ENCODE measurements around the gene HOXA4.
A peak's percentile ranks its signal among the peaks of the same experiment; 100 is the strongest.

Gene HOXA4

DNA sequence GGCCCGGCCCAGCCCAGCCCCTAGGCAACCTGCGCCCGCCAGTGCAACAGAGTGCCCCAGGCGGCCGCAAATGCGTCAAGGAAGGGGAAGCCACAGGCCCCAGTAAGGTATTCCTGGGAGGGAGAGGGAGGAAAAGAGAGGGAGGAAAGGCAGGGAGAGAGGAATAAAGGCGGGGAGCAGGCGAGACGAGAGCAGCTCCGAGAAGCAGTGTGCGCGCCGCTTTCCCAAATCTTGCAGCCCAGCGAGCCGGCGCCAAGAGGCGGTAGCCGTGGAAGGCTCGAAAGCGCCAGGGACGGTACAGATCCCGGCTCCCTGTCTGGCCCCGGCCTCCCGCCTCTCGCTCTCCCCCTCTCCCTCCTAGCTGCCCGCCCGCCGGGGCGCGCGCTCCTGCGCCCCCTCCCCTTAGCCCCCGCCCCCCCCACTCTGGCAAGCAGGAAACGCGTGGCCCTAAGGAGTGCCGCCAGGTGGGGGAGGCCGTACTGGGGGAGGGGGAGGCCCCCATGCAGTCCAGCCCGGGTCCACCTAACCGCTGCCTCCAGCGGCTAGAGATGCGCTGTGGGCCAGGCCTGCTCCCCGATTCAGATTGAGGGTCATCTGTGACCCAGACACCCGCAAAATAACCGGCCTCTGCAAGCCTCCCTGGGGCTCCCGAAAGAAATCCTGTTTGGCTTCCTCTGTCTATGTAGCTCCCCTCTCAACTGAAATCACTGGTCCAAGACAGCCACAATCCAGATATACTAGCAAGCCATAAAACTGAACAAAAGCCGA, 39.3 kb upstream of the HOXA4 start:
- DNase-seq, result no peak

- no peak for DNase-seq
Measured at GRCh38 chr7:27168265-27168947, 37.8 kb upstream of the HOXA4 start.

DNA sequence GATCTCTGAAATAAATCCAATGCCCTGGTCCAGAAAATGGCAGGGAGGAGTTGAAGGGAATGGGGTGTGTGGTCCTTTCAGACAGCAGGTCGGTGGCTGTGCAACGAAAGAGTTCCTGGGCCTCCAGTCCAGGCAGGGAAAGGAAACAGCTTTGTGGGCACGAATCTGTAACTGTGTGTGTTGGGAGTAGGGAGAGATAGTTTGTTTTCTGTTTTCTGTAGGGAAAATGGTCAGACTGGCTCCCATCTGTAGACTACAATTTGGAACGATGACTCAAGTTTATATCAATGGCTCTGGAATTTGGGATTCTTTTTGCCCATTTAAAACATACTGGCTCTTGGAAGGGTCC, 37.3 kb upstream of the HOXA4 start:
- DNase-seq, result no peak

GRCh38 chr7:27166531-27167505, 36.3 kb upstream of the HOXA4 start:
- no peak for DNase-seq

DNA sequence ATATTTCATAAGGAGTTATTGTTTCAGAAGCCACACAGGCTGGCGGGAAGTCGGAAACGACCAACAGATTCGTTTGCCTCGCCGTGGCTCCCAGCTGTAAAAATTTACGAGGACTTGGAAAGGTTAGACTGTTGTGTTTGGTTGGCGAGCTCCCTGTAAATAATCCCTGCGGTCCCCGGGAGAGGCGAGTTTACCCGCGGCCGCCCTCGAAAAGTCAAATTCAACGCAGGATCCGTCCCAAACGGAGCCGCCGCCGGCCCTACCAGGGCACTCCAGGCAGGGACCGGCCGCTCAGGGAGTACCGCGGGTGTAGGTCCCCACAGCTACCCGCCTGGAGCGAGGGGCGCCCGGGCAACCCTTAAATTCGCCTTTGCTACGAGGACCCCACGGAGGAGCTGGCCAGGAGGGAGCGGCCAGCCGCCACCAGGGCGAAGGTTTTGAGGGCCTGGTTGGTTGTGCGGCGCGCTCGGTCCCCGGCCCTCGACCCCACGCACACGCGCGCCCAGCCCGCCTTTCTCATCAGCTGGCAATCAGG, 35.5 kb upstream of the HOXA4 start:
- no peak for DNase-seq

DNA sequence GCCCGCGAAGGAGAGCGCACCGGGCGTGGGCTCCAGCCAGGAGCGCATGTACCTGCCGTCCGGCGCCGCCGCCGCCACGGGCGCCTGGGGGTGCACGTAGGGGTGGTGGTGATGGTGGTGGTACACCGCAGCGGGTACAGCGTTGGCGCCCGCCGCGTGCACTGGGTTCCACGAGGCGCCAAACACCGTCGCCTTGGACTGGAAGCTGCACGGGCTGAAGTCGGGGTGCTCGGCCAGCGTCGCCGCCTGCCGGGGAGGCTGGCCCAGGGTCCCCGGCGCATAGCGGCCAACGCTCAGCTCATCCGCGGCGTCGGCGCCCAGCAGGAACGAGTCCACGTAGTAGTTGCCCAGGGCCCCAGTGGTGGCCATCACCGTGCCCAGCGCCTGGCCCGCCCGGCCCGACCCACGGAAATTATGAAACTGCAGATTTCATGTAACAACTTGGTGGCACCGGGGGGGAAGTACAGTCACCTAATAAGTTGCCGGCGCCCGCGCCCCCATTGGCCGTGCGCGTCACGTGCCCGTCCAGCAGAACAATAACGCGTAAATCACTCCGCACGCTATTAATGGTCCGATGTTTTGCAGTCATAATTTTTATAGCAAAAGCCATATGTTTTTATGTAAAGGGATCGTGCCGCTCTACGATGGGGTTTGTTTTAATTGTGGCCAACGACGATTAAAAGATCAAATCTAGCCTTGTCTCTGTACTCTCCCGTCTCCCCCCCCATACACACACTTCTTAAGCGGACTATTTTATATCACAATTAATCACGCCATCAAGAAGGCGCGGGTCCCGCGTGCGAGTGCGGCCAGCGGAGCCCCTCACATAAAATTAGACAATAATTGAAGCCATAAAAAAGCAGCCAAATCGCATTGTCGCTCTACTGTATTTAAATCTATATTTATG, 34.8 kb upstream of the HOXA4 start, which contains the start of gene HOXA9:
HOXA9 (minus strand) TSS at position 449 of the 907 bp plus-strand sequence; CDS start at position 369, 80 bp downstream.
- no peak for DNase-seq

DNA sequence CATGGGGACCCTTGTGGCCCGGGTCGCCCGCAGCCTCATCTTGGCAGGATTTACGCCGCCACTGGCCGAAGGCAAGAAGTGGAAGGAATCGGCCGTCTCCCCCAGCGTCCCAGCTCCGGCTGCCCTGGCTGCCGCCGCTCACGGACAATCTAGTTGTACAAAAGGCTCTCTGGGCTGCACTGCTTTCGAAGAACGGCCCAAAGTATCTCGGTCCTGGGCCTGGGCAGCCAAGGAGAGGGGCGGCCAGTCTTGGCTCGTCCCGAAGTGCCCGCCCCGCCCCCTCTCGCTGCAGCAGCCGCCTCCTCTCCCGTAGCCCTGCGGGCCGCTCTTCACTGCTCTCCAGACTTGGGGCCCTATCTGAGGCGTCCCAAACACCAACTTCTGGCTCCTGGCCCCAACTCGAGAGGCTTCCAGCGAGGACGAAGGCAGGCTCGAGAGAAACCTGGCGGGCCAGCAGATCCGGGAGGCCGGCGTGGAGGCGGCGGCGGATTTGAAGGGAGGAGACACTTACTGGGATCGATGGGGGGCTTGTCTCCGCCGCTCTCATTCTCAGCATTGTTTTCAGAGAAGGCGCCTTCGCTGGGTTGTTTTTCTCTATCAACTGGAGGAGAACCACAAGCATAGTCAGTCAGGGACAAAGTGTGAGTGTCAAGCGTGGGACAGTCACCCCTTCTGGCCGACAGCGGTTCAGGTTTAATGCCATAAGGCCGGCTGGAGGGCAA, 34.0 kb upstream of the HOXA4 start:
- no peak for DNase-seq

- DNase-seq, result no peak
Measured at GRCh38 chr7:27164045-27164366, 33.4 kb upstream of the HOXA4 start.

DNA sequence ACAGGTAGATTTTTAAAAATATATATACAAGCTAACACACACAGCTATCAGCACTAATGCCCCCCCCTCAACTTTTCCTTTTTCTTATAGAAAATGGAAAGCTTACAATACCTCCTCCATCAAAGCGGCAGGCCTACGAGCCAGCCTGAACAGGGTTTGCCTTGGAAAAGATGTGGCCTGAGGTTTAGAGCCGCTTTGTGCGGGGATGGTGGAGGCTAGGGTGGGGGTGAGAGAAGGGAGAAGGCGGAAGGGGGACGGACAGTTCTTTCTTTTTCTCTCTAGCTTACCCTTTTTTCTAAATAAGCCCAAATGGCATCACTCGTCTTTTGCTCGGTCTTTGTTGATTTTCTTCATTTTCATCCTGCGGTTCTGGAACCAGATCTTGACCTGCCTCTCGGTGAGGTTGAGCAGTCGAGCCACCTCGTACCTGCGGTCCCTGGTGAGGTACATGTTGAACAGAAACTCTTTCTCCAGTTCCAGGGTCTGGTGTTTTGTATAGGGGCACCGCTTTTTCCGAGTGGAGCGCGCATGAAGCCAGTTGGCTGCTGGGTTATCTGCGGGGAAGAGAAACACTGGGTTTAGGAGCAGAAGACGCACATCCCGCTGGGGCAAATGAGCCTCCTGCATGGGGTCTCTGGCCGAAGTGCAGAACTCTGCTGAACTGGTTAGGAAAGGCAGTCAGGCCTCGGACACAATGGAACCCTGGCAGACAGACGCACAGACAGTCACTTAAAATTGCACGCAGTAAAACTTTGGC, 32.9 kb upstream of the HOXA4 start:
- DNase-seq, result no peak

- DNase-seq, result no peak
Measured at GRCh38 chr7:27162561-27163287, 32.2 kb upstream of the HOXA4 start.

- no peak for DNase-seq
Measured at GRCh38 chr7:27161721-27162560, 31.4 kb upstream of the HOXA4 start.

DNA sequence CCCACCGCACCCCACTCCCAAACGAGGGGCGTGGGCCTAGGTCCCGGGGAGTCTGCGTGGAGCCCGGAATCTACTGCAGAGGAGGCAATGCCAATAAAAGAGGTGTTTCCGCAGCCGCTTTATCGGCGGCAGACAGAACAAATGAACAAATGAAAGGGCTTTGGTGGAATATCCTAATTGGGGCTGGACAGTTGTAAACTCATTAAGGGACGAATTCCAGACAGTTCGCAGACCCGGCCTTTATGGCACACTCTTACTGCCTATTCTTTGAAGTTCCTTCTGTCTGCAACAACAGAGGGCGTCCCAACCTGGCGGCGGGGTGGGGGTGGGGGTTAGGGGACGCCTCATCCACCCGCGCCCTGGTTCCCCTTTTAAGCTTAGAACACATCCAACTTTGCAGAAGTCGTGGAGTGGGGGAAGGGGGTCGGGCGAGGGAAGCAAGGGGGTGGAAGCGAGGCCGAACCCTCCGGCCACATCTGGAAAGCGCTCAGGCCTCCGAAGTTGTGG, 30.7 kb upstream of the HOXA4 start:
- DNase-seq, result peak in 1 of 58 donors; percentile 18

DNA sequence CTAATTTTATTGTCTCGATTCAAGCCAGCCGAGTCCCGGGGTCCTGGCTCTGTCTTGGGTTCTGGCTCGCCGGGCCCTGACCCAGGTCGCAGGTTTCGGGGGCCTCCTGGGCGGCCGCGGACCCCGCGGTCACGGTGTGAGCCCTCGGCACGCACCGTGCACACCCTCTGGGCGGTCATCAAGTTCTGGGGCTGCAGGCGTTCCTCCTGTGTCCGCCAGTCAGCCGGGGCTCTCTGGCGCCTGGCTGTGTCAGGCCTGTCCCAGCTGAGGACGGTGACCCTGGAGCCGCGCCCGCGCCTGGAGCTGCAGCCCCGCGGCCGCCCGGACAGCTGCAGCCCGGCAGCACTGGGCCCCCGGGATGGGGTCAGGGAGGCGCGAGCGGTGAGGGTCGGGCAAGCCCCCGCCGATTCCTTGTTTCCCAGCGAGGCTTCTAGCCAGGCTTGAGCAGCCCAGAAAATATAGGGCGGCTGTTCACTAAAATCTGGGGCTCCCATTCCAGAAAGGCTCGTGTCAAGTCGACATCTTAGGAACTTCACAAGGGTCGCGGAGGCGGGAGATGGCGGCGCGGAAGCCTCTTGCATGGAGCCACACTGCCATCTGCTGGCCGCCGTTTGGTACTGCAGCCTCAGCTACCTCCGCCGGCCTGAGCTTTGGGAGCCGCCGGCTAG, 30.1 kb upstream of the HOXA4 start:
- peak in 57 of 58 donors; percentile 11 to 89 (median 60) for DNase-seq

DNA sequence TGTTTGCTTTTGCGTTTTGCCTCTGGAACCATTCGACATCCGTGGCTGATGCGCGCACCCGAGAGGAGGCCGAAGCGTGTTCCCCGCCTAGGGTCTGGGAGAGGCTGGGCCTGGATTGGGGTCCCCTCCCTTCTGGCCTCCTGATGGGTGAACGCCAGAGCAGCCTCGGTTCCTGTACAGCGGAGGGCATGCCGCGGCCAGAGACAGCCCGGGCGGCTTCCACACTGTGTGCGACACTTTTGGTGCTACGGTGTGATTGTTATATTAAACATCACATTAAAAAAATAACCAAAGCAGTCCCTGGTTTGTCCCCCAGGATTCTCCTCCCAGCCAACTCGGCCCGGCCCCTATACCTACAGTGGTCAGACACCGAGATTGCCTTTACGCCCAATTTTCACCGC, 29.6 kb upstream of the HOXA4 start:
- no peak for DNase-seq

DNA sequence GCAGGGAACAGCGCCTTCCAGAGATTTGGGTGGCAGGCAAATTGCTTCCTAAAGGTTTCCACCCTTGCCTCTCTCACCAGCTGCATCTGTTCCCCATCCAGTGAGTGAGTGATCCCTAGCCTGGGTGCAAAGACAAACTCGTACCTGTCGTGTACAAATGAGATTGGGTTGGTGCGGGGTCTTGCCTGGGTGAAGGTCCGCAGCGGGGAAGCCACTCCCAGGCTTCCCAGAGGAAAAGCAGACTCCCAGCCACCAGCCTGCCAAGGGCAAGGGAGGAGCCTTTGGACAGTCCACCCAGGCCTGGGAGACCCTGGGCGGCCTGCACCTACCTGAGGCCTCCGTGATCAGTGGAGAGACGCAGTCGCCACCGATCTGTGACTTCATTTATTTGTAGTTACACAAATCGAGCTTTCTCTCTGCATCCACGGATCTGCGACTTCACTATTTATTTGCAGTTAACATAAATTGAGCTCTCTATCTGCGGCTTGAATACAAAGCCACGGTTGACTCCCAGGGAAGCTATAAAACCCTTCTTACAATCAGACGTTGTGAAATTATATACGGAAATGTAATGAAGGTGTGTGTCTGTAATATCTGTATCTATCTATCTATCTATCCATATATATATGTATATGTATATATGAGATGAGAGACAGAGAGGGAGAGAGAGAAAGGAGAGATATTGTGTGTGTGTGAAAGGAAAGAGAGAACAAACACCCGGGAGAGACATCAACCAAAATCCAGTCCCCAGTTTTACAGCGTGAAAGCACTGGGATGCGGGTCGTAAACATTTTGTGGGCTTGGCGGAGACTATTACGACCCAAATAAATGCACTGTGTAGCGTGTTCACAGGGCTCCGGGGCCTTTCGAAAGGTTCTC, 28.9 kb upstream of the HOXA4 start:
- no peak for DNase-seq
